ENCODE results near the gene SERP1. TPM values are rescaled to one million over a fixed set of nuclear protein-coding genes. Genes with fewer than 3 reads are reported as not detected.
A peak's percentile ranks its signal among the peaks of the same experiment; 100 is the strongest.

The SERP1 gene
- 23.7 TPM for total RNA-seq
- long read RNA-seq, transcript SERP1-201 (3 exons, 3,171 nt): major isoform, 27 of 30 reads
- long read RNA-seq, partial matches to known transcripts: 0 of 30 reads
- long read RNA-seq, other reads (novel, unspliced or antisense): 1 of 30 reads

GRCh38 chr3:150546226-150547044, at the start of gene SERP1, which contains the start of gene EIF2A:
TSS of gene SERP1 (minus strand) at chr3:150546496. CDS start at chr3:150546135, 361 bp downstream.
TSS of gene EIF2A (plus strand) at chr3:150546787. CDS start at chr3:150546803, 16 bp downstream.
- DNase-seq (ENCODE audit: missing footprints): peak; percentile 99
- ATAC-seq: peak; percentile 98
- intact Hi-C loops (cut with DNase I): loop anchor here (1.0 to 5.0 kb wide), 4 partner anchors 57 to 216 kb away; partner anchors contain the start of genes ERICH6, SELENOT, SIAH2 and TSC22D2

GRCh38 chr3:150594150-150594549, 47.9 kb upstream of the SERP1 start:
- no peak for DNase-seq (ENCODE audit: missing footprints)
- intact Hi-C loops (cut with DNase I): no loop called here

GRCh38 chr3:150589759-150590158, 43.5 kb upstream of the SERP1 start:
- intact Hi-C loops (cut with DNase I): no loop called here
- ATAC-seq: no peak
- no peak for DNase-seq (ENCODE audit: missing footprints)

More at GRCh38 chr3:150594150-150594549, 47.9 kb upstream of the SERP1 start:
- ATAC-seq: no peak

GRCh38 chr3:150588027-150588830, 41.9 kb upstream of the SERP1 start:
- ATAC-seq (peak; percentile 95), DNase-seq (ENCODE audit: missing footprints) (peak; percentile 63)
- intact Hi-C loops (cut with DNase I): no loop called here

- intact Hi-C loops (cut with DNase I): no loop called here
- ATAC-seq (no peak), DNase-seq (ENCODE audit: missing footprints) (no peak)
Measured at GRCh38 chr3:150583028-150583427, 36.7 kb upstream of the SERP1 start.

GRCh38 chr3:150582620-150583019, 36.3 kb upstream of the SERP1 start:
- ATAC-seq (no peak), DNase-seq (ENCODE audit: missing footprints) (no peak)
- intact Hi-C loops (cut with DNase I): no loop called here

- DNase-seq (ENCODE audit: missing footprints): no peak
- intact Hi-C loops (cut with DNase I): no loop called here
- ATAC-seq: no peak
Measured at GRCh38 chr3:150581174-150581573, 34.9 kb upstream of the SERP1 start.

GRCh38 chr3:150577855-150578254, 31.6 kb upstream of the SERP1 start:
- intact Hi-C loops (cut with DNase I): no loop called here
- no peak for ATAC-seq
- DNase-seq (ENCODE audit: missing footprints): no peak

- intact Hi-C loops (cut with DNase I): no loop called here
- no peak for DNase-seq (ENCODE audit: missing footprints)
- ATAC-seq: no peak
Measured at GRCh38 chr3:150567328-150567727, 21.0 kb upstream of the SERP1 start.

GRCh38 chr3:150564243-150564642, 17.9 kb upstream of the SERP1 start:
- no peak for ATAC-seq
- intact Hi-C loops (cut with DNase I): no loop called here
- DNase-seq (ENCODE audit: missing footprints): no peak

- ATAC-seq (no peak), DNase-seq (ENCODE audit: missing footprints) (no peak)
- intact Hi-C loops (cut with DNase I): no loop called here
Measured at GRCh38 chr3:150557725-150558124, 11.4 kb upstream of the SERP1 start.

GRCh38 chr3:150556792-150557191, 10.5 kb upstream of the SERP1 start:
- ATAC-seq: no peak
- intact Hi-C loops (cut with DNase I): no loop called here

GRCh38 chr3:150555859-150556436, 9.7 kb upstream of the SERP1 start:
- ATAC-seq: no peak
- intact Hi-C loops (cut with DNase I): no loop called here
- DNase-seq (ENCODE audit: missing footprints): no peak

More at GRCh38 chr3:150556792-150557191, 10.5 kb upstream of the SERP1 start:
- no peak for DNase-seq (ENCODE audit: missing footprints)

GRCh38 chr3:150547045-150547741, 897 bp upstream of the SERP1 start:
- intact Hi-C loops (cut with DNase I): loop anchor here (2.0 to 5.0 kb wide), 3 partner anchors 138 to 215 kb away; partner anchors contain the start of genes ERICH6, SIAH2 and TSC22D2
- no peak for ATAC-seq
- no peak for DNase-seq (ENCODE audit: missing footprints)

- DNase-seq (ENCODE audit: missing footprints) (peak; percentile 86), ATAC-seq (peak; percentile 18)
- intact Hi-C loops (cut with DNase I): loop anchor here (1.0 to 5.0 kb wide), 4 partner anchors 58 to 217 kb away; partner anchors contain the start of genes ERICH6, SELENOT, SIAH2 and TSC22D2
Measured at GRCh38 chr3:150545419-150546225, 674 bp downstream of the SERP1 start.

GRCh38 chr3:150544726-150545125, 1.6 kb downstream of the SERP1 start:
- intact Hi-C loops (cut with DNase I): loop anchor here (5.0 kb wide), 1 partner anchor 218 kb away; the partner anchor contains the start of gene SIAH2
- ATAC-seq (no peak), DNase-seq (ENCODE audit: missing footprints) (no peak)

GRCh38 chr3:150544041-150544440, 2.3 kb downstream of the SERP1 start:
- ATAC-seq (no peak), DNase-seq (ENCODE audit: missing footprints) (no peak)
- intact Hi-C loops (cut with DNase I): no loop called here

Measured in Right ventricle myocardium inferior (tissue), 1 donor.